Measurements from ENCODE around the gene CNOT4. TPM values are rescaled to one million over a fixed set of nuclear protein-coding genes. Genes with fewer than 3 reads are reported as not detected.

The CNOT4 gene
- total RNA-seq, 3 donors from 2014 or later (not counting 1 experiment from before 2014, with no cell fraction given), result 40.6 to 47.1 (median 40.7) TPM

DNA sequence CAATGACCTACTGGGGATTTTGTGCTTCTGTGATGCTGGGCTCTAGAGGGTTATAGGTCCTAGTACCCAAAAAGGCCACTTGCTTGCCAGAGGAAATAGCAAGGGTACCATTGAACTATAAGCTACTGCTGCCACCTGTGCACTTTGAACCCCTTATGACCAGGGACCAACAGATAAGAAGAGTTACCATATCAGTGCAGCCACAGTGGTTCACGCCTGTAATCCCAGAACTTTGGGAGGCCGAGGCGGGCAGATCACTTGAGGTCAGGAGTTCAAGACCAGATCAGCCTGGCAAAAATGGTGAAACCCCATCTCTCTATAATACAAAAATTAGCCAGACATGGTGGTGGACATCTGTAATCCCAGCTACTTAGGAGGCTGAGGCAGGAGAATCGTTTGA is 15.5 kb upstream of the CNOT4 start:
- Mint-ChIP-seq H3K27ac (no peak overlapping the region), H3K9me3 (no peaks in the 10 kb centered on the region), H3K4me3 (no peak overlapping the region), H3K36me3 (no peaks in the 10 kb centered on the region), H3K4me1 (no peaks in the 10 kb centered on the region), H3K27me3 (ENCODE audit: low read depth in 2 of 2) (peaks cover 0 to 8% of the 10 kb centered on the region in 2 donors)
- no peak for ATAC-seq
- Histone ChIP-seq H3K27ac (ENCODE audit: low read length) (no peak overlapping the region), H3K4me1 (ENCODE audit: control insufficient read depth, insufficient read depth, low read length) (no peaks in the 10 kb centered on the region), H3K27me3 (ENCODE audit: control insufficient read depth, insufficient read depth, low read length) (no peaks in the 10 kb centered on the region), H3K4me3 (ENCODE audit: low read length) (no peak overlapping the region), H3K36me3 (ENCODE audit: control insufficient read depth, insufficient read depth, low read length) (no peaks in the 10 kb centered on the region), H3K9me3 (ENCODE audit: control insufficient read depth, insufficient read depth, low read length) (no peaks in the 10 kb centered on the region)
- TF ChIP-seq, protein P1, sequence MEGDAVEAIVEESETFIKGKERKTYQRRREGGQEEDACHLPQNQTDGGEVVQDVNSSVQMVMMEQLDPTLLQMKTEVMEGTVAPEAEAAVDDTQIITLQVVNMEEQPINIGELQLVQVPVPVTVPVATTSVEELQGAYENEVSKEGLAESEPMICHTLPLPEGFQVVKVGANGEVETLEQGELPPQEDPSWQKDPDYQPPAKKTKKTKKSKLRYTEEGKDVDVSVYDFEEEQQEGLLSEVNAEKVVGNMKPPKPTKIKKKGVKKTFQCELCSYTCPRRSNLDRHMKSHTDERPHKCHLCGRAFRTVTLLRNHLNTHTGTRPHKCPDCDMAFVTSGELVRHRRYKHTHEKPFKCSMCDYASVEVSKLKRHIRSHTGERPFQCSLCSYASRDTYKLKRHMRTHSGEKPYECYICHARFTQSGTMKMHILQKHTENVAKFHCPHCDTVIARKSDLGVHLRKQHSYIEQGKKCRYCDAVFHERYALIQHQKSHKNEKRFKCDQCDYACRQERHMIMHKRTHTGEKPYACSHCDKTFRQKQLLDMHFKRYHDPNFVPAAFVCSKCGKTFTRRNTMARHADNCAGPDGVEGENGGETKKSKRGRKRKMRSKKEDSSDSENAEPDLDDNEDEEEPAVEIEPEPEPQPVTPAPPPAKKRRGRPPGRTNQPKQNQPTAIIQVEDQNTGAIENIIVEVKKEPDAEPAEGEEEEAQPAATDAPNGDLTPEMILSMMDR (IDR thresholded peaks at IDR 0.05), result no peak
- DNase-seq, result no peak
- WGBS (ENCODE audit: insufficient coverage), result 95% methylated on average over 4 of the region's 4 CpGs
- intact Hi-C loops (cut with micrococcal nuclease), result no loop called here

DNA sequence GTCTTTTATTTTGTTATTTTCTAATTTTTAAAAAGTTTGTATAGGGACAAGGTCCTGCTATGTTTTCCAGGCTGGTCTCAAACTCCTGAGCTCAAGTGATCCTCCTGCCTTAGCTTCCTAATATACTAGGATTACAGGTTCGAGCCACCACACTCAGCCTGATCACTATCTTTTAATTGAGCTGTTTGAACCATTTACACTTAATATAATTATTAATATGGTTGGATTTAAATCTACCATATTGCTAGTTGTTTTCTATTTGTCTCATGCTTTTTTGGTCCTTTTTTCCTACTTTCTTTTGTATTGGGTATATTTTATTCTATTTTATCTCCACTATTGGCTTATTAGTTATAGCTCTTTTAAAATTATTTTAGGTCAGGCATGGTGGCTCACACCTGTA is 13.2 kb upstream of the CNOT4 start:
- H3K36me3 Mint-ChIP-seq, result no peaks in the 10 kb centered on the region
- no peaks in the 10 kb centered on the region for H3K9me3 ChIP-seq (ENCODE audit: control insufficient read depth, insufficient read depth, low read length)
- H3K4me3 ChIP-seq (ENCODE audit: low read length), result no peak overlapping the region
- WGBS (ENCODE audit: insufficient coverage), result no CpG with 5 or more reads among the region's 1 CpG
- H3K27ac Mint-ChIP-seq, result no peak overlapping the region
- H3K27ac ChIP-seq (ENCODE audit: low read length), result no peak overlapping the region
- H3K4me1 Mint-ChIP-seq, result no peaks in the 10 kb centered on the region
- H3K4me3 Mint-ChIP-seq, result no peak overlapping the region
- no peaks in the 10 kb centered on the region for H3K36me3 ChIP-seq (ENCODE audit: control insufficient read depth, insufficient read depth, low read length)
- no peak for ATAC-seq
- H3K27me3 ChIP-seq (ENCODE audit: control insufficient read depth, insufficient read depth, low read length), result no peaks in the 10 kb centered on the region
- H3K9me3 Mint-ChIP-seq, result no peaks in the 10 kb centered on the region
- intact Hi-C loops (cut with micrococcal nuclease), result no loop called here
- H3K4me1 ChIP-seq (ENCODE audit: control insufficient read depth, insufficient read depth, low read length), result no peaks in the 10 kb centered on the region
- no peak for DNase-seq
- no peaks in the 10 kb centered on the region for H3K27me3 Mint-ChIP-seq (ENCODE audit: low read depth in 2 of 2)
- TF ChIP-seq, protein P1 (IDR thresholded peaks at IDR 0.05), result no peak

DNA sequence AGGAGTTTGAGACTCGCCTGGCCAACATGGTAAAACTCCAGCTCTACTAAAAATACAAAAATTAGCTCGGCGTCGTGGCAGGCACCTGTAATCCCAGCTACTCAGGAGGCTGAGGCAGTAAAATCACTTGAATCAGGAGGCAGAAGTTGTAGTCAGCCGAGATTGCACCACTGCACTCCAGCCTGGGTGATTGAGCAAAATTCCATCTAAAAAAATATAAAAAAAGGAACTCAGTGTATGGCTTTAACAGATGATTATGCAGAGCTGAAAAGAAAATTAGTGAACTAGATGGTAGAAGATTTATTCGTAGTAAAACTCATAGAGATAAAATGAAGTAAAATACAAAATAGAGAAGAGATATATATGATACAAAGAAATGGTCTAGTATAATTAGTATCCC is 12.6 kb upstream of the CNOT4 start:
- intact Hi-C loops (cut with micrococcal nuclease), result no loop called here
- 98% methylated on average over 5 of the region's 6 CpGs for WGBS (ENCODE audit: insufficient coverage)
- no peaks in the 10 kb centered on the region for H3K4me1 Mint-ChIP-seq
- no peaks in the 10 kb centered on the region for H3K36me3 ChIP-seq (ENCODE audit: control insufficient read depth, insufficient read depth, low read length)
- TF ChIP-seq, protein P1 (IDR thresholded peaks at IDR 0.05), result no peak
- H3K27me3 ChIP-seq (ENCODE audit: control insufficient read depth, insufficient read depth, low read length), result no peaks in the 10 kb centered on the region
- no peak overlapping the region for H3K27ac Mint-ChIP-seq
- H3K4me3 ChIP-seq (ENCODE audit: low read length), result no peak overlapping the region
- H3K9me3 ChIP-seq (ENCODE audit: control insufficient read depth, insufficient read depth, low read length), result no peaks in the 10 kb centered on the region
- no peaks in the 10 kb centered on the region for H3K9me3 Mint-ChIP-seq
- no peaks in the 10 kb centered on the region for H3K4me1 ChIP-seq (ENCODE audit: control insufficient read depth, insufficient read depth, low read length)
- no peaks in the 10 kb centered on the region for H3K36me3 Mint-ChIP-seq
- H3K27me3 Mint-ChIP-seq (ENCODE audit: low read depth in 2 of 2), result no peaks in the 10 kb centered on the region
- H3K4me3 Mint-ChIP-seq, result no peak overlapping the region
- ATAC-seq (no peak), DNase-seq (no peak)
- no peak overlapping the region for H3K27ac ChIP-seq (ENCODE audit: low read length)

DNA sequence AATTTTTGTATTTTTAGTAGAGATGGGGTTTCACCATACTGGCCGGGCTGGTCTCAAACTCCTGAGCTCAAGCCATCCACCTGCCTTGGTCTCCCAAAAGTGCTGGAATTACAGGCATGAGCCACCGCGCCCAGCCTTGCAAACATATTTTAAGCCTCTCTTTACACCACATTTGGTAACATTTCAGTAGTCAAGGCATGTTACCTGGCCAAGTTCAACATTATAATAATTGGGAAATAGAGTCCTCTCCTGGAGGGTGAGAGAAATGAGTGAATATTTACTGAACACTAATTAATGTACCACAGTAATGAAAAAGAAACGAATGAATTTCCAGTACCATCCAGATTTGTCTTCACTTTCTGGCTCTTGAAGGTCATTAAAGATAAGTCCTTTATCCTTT is 10.0 kb upstream of the CNOT4 start:
- H3K4me3 Mint-ChIP-seq, result no peak overlapping the region
- Histone ChIP-seq H3K4me3 (ENCODE audit: low read length) (no peak overlapping the region), H3K27ac (ENCODE audit: low read length) (no peak overlapping the region), H3K36me3 (ENCODE audit: control insufficient read depth, insufficient read depth, low read length) (no peaks in the 10 kb centered on the region), H3K4me1 (ENCODE audit: control insufficient read depth, insufficient read depth, low read length) (no peaks in the 10 kb centered on the region), H3K9me3 (ENCODE audit: control insufficient read depth, insufficient read depth, low read length) (no peaks in the 10 kb centered on the region), H3K27me3 (ENCODE audit: control insufficient read depth, insufficient read depth, low read length) (no peaks in the 10 kb centered on the region)
- DNase-seq, result no peak
- H3K9me3 Mint-ChIP-seq, result no peaks in the 10 kb centered on the region
- 98% methylated on average over 3 of the region's 4 CpGs for WGBS (ENCODE audit: insufficient coverage)
- no peaks in the 10 kb centered on the region for H3K36me3 Mint-ChIP-seq
- intact Hi-C loops (cut with micrococcal nuclease), result no loop called here
- TF ChIP-seq, protein P1 (IDR thresholded peaks at IDR 0.05), result no peak
- ATAC-seq, result no peak
- peaks cover 0 to 2% of the 10 kb centered on the region in 2 donors for H3K27me3 Mint-ChIP-seq (ENCODE audit: low read depth in 2 of 2)
- H3K4me1 Mint-ChIP-seq, result no peaks in the 10 kb centered on the region
- no peak overlapping the region for H3K27ac Mint-ChIP-seq
